K562 (cell line): ENCODE measurements around the gene UTP20. TPM values are rescaled to one million over a fixed set of nuclear protein-coding genes. Genes with fewer than 3 reads are reported as not detected.

Experiments used
- ATAC-seq: fragments of 200-7000 bp; cut with Tn5 transposase; 3 replicates; pipeline ENCODE4 v1.9.1; 2020; ENCODE audit warnings: moderate library complexity
- BruUV-seq: library from RNA; stranded (reverse); fragments of 400-500 nt; replicated peaks from 2 replicates; lab custom pipeline; 2021; lab: Mats Ljungman, UMichigan
- CTCF ChIA-PET: fragments of 300-600 bp; formaldehyde crosslinking; extraction: SDS; loops from one replicate; lab custom pipeline; 2021; ENCODE audit warnings: low intra/inter-chr PET ratio; lab: Yijun Ruan, JAX
- POLR2A ChIA-PET: fragments of 300-600, 350-650 bp; sonication (Branson Sonifier 250); formaldehyde crosslinking; extraction: SDS; loops from one replicate; lab custom pipeline; 2021; ENCODE audit warnings: antibody characterized with exemption, inconsistent platforms; lab: Yijun Ruan, JAX
- DNase-seq, 4 experiments: peaks; one replicate each; pipeline versions ENCODE4 v3.0.0 to v3.0.0-alpha.2; 2011 to 2018; ENCODE audit warnings: low spot score in 3 of 4, mixed read lengths in 3 of 4; ENCODE audit errors: extremely low read depth in 1 of 4
- FAIRE-seq: peaks from 2 replicates; lab custom pipeline; 2011; peaks lifted over from hg19 to GRCh38; lab: Jason Lieb, UNC
- H2AFZ ChIP-seq: 2 replicates; pipeline ENCODE4 v1.6.0; 2011; ENCODE audit warnings: low read depth, low read length, control low read depth, inconsistent platforms
- H3K27ac ChIP-seq: fragments of 200-600 bp; 3 replicates; pipeline ENCODE4 v1.8.0; 2011; ENCODE audit warnings: low read depth, mild to moderate bottlenecking, control low read depth, inconsistent platforms, low read length, moderate library complexity, mixed read lengths; ENCODE audit errors: extremely low read depth
- H3K27me3 ChIP-seq, 2 experiments: fragments of 300-600 bp in 1 of 2; 2 replicates in 1 of 2; 3 replicates in 1 of 2; pipeline versions ENCODE4 v1.6.0 to v1.8.0; 2011; ENCODE audit warnings: inconsistent platforms in 2 of 2, low read length in 2 of 2, mild to moderate bottlenecking in 1 of 2, mixed read lengths in 1 of 2, moderate library complexity in 1 of 2; ENCODE audit not compliant: control insufficient read depth in 2 of 2, insufficient read depth in 2 of 2
- H3K36me3 ChIP-seq: fragments of 300-600 bp; 3 replicates; pipeline ENCODE4 v1.8.0; 2011; ENCODE audit warnings: mild to moderate bottlenecking, low read length, inconsistent platforms; ENCODE audit not compliant: control insufficient read depth, insufficient read depth
- H3K4me1 ChIP-seq, 2 experiments: fragments of 200-600 bp in 1 of 2; replicated peaks in 1 of 2; 2 replicates in 1 of 2; 3 replicates in 1 of 2; pipeline versions ENCODE4 v1.5.1 to v1.8.0; 2011; ENCODE audit warnings: inconsistent platforms in 2 of 2, low read length in 2 of 2, mild to moderate bottlenecking in 1 of 2, mixed read lengths in 1 of 2, moderate library complexity in 1 of 2; ENCODE audit not compliant: control insufficient read depth in 2 of 2, insufficient read depth in 2 of 2
- H3K4me2 ChIP-seq: 2 replicates; pipeline ENCODE4 v1.6.1; 2011; ENCODE audit warnings: low read length, control low read depth, inconsistent platforms, mixed read lengths; ENCODE audit not compliant: insufficient read depth
- H3K4me3 ChIP-seq: fragments of 200-600 bp; sonication (generic), shearing (Covaris generic); 2 replicates; pipeline ENCODE4 v1.5.1; 2016; ENCODE audit warnings: control low read depth, inconsistent platforms
- H3K79me2 ChIP-seq: fragments of 200-600 bp; 3 replicates; pipeline ENCODE4 v1.8.0; 2011; ENCODE audit warnings: low read length, inconsistent platforms; ENCODE audit not compliant: control insufficient read depth, insufficient read depth
- H3K9ac ChIP-seq, 2 experiments: 2 replicates each; pipeline versions ENCODE4 v1.6.0 to v1.6.1; 2011; ENCODE audit warnings: low read depth in 2 of 2, low read length in 2 of 2, control low read depth in 1 of 2, inconsistent platforms in 1 of 2, mild to moderate bottlenecking in 1 of 2, mixed read lengths in 1 of 2; ENCODE audit not compliant: insufficient read depth in 1 of 2
- H3K9me1 ChIP-seq: one replicate; pipeline ENCODE4 v1.6.0; 2011; ENCODE audit warnings: inconsistent platforms, mild to moderate bottlenecking, low read length, moderate library complexity; ENCODE audit not compliant: control insufficient read depth, insufficient read depth
- H3K9me3 ChIP-seq: replicated peaks from 2 replicates; pipeline ENCODE4 v1.5.1; 2011; ENCODE audit warnings: low read depth, low read length, inconsistent platforms; ENCODE audit not compliant: control insufficient read depth, insufficient read depth
- H4K20me1 ChIP-seq: replicated peaks from 2 replicates; pipeline ENCODE4 v1.6.1; 2011; ENCODE audit warnings: low read length, inconsistent platforms, mixed read lengths; ENCODE audit not compliant: control insufficient read depth, insufficient read depth
- E2F5 ChIP-seq: sonication (generic); formaldehyde crosslinking; IDR thresholded peaks from 2 replicates; pipeline ENCODE4 v1.8.0; 2022; ENCODE audit warnings: mild to moderate bottlenecking, missing genetic modification reagents
- FOXK1 ChIP-seq: sonication (generic); formaldehyde crosslinking; IDR thresholded peaks from 2 replicates; pipeline ENCODE4 v1.8.0; 2022; ENCODE audit warnings: missing genetic modification reagents, mild to moderate bottlenecking, borderline replicate concordance
- SNIP1 ChIP-seq: fragments of 450-650 bp; IDR thresholded peaks from 2 replicates; pipeline ENCODE4 v1.7.1; 2017; ENCODE audit warnings: low read depth, mild to moderate bottlenecking
- TBL1XR1 ChIP-seq, 2 experiments: IDR thresholded peaks; 2 replicates each; pipeline ENCODE4 v1.6.1; 2012; ENCODE audit warnings: improper control_type of control experiment in 2 of 2, low read length in 2 of 2, mild to moderate bottlenecking in 1 of 2
- ZBTB12 ChIP-seq: fragments of 250-450 bp; sonication (Bioruptor Pico); IDR thresholded peaks from 2 replicates; pipeline ENCODE4 v1.4.0; 2020
- ZNF589 ChIP-seq: fragments of 200-800 bp; sonication (Bioruptor generic); IDR thresholded peaks from 2 replicates; pipeline ENCODE4 v1.6.1; 2016; ENCODE audit warnings: low read depth, missing genetic modification characterization, missing compliant biosample characterization
- WGBS: fragments of 100-300 bp; shearing (Covaris generic); methylation state at CpG from one replicate; pipeline ENCODE4 v1.1.6; 2016; ENCODE audit warnings: low coverage, mixed read lengths; ENCODE audit not compliant: insufficient coverage; ENCODE audit errors: missing lambda C conversion rate; 5-methylcytosine and 5-hydroxymethylcytosine counted together
- in situ Hi-C: fragments of 300-500 bp; cut with MboI; formaldehyde crosslinking; loops from 4 replicates; pipeline ENCODE4 v1.15.0; 2018; ENCODE audit warnings: inconsistent platforms, mixed read lengths
- intact Hi-C: fragments of 100-400 bp; cut with micrococcal nuclease; formaldehyde crosslinking; loops from 2 replicates; pipeline ENCODE4 v1.14.2; 2022
- polyA plus RNA-seq, 8 experiments: library from polyadenylated mRNA; depleted of rRNA in 4 of 8; stranded (reverse) in 5 of 8; unstranded in 3 of 8; fragments of >200 nt; fragmentation: Nextera tagmentation in 2 of 8; fragmentation: Illumina TruSeq in 1 of 8; extraction: Ambion mirVana in 2 of 8; extraction: Trizol in 1 of 8; gene quantifications; 2 replicates each; pipeline versions ENCODE4 v1.2.1 to v1.2.3, GENCODE V29; 2011 to 2014; ENCODE audit warnings: inconsistent platforms in 1 of 8, missing spikeins in 1 of 8
- total RNA-seq, 7 experiments: library from RNA; depleted of rRNA in 6 of 7; stranded (reverse); fragments of >200 nt in 6 of 7; fragmentation: Illumina TruSeq in 2 of 7; extraction: Trizol in 2 of 7; gene quantifications; 2 replicates each; pipeline versions ENCODE4 v1.2.1 to v1.2.3, GENCODE V29; 2011 to 2021; ENCODE audit warnings: low replicate concordance in 1 of 7

The UTP20 gene
- total and polyA plus RNA-seq, 9 of the 15 experiments (the other 6 are each of a cell fraction or from before 2014, with no cell fraction given) = 4.3 to 41.3 (median 20.7) TPM

- ATAC-seq = no peak
Observed at GRCh38 chr12:101256266-101256665, 23.6 kb upstream of the UTP20 start.

More at GRCh38 chr12:101256266-101256665, 23.6 kb upstream of the UTP20 start:
- Histone ChIP-seq H3K9ac (no peak overlapping the region), H3K27ac (no peak overlapping the region), H3K4me3 (no peak overlapping the region), H3K9me3 (no peaks in the 10 kb centered on the region), H3K27me3 (no peaks in the 10 kb centered on the region), H3K36me3 (no peaks in the 10 kb centered on the region), H2AFZ (no peak overlapping the region), H3K4me1 (no peaks in the 10 kb centered on the region), H3K79me2 (no peaks in the 10 kb centered on the region), H3K9me1 (no peaks in the 10 kb centered on the region), H4K20me1 (no peaks in the 10 kb centered on the region), H3K4me2 (no peak overlapping the region)
- no peak for TF ChIP-seq E2F5
- TF ChIP-seq TBL1XR1 (IDR thresholded peaks at IDR 0.05; ENCODE audit: low read length in 2 of 2) = no peak
- no peak for TF ChIP-seq ZNF589
- no peak for TF ChIP-seq FOXK1 (CRISPR knock-in tag)
- no peak for TF ChIP-seq ZBTB12 (CRISPR knock-in tag)
- TF ChIP-seq SNIP1 = no peak
- no TSS peak for BruUV-seq
- CTCF ChIA-PET = no interaction called here
- no peak for DNase-seq
- intact Hi-C loops (no loop called here), in situ Hi-C loops (no loop called here)
- FAIRE-seq = no peak
- 6% methylated on average over 4 of the region's 4 CpGs for whole genome bisulfite sequencing
- POLR2A ChIA-PET = no interaction called here
